Measurements from ENCODE around the gene FAAH. TPM values are rescaled to one million over a fixed set of nuclear protein-coding genes. Genes with fewer than 3 reads are reported as not detected.

Gene FAAH
- total and polyA plus RNA-seq, 10 of the 15 experiments (the other 5 are each of a cell fraction or from before 2014, with no cell fraction given): 0.07 to 2.5 (median 0.64) TPM; not detected in 1

DNA sequence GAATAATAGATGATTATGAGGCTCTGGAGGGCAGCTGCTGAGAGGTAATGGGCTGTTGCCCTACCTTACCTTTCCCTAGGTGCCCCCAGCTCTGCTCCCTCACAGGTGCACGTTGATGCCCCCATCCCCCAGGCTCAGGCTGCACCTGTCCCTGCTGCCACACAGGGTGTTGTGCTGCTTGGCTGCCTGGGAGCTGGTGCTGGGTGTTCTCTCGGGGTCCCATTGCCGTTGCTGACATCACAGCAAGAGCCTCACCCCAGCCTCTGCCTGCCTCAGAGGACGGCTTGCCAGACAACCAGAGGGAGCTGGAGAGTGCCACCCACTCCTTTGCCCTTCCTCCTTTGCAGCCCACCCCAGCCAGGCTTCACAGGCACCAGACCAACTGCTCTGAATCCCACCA, 64.1 kb downstream of the FAAH start:
- CTCF ChIA-PET: interaction anchor here (0.7 to 1.5 kb wide), 2 partner anchors 13 to 24 kb away, joined by 3 to 4 read pairs; no protein-coding TSS in a partner anchor
- H3K79me2 ChIP-seq (ENCODE audit: control insufficient read depth, insufficient read depth, low read length): no peaks in the 10 kb centered on the region
- in situ Hi-C loops (cut with MboI): no loop called here
- DNase-seq (ENCODE audit: low read depth, low spot score): no peak
- no TSS peak for BruUV-seq (replicated peaks)
- RAD21 ChIA-PET (ENCODE audit: unreplicated experiment): no interaction called here
- no peak overlapping the region for H3K9ac ChIP-seq (ENCODE audit: control insufficient read depth, insufficient read depth, low read length)
- no peaks in the 10 kb centered on the region for H3K36me3 ChIP-seq (ENCODE audit: control insufficient read depth in 2 of 2, insufficient read depth in 2 of 2, low read length in 1 of 2)
- H3K4me3 ChIP-seq: no peak overlapping the region
- no peak overlapping the region for H3K27ac ChIP-seq (ENCODE audit: control insufficient read depth, insufficient read depth)
- no peaks in the 10 kb centered on the region for H3K9me3 ChIP-seq (replicated peaks; ENCODE audit: control insufficient read depth, insufficient read depth, low read length)
- H3K4me2 ChIP-seq (ENCODE audit: control insufficient read depth, insufficient read depth): no peak overlapping the region
- POLR2A ChIA-PET: no interaction called here
- intact Hi-C loops (cut with micrococcal nuclease; ENCODE audit: unreplicated experiment): no loop called here
- no peak overlapping the region for H2AFZ ChIP-seq (ENCODE audit: control insufficient read depth, low read depth, low read length)
- SMC1A ChIA-PET (ENCODE audit: uncharacterized antibody, unreplicated experiment): no interaction called here
- ATAC-seq: no peak
- TF ChIP-seq NBN (IDR thresholded peaks at IDR 0.05): no peak
- no peak for TF ChIP-seq MYB (IDR thresholded peaks at IDR 0.05; ENCODE audit: borderline replicate concordance, low read depth, low read length)
- TF ChIP-seq EGR1 (IDR thresholded peaks at IDR 0.05; ENCODE audit: borderline replicate concordance in 1 of 2, low read depth in 2 of 2, low read length in 2 of 2): no peak
- TF ChIP-seq RBBP5 (conservative IDR thresholded peaks at IDR 0.05): no peak
- no peak for TF ChIP-seq CHD2 (IDR thresholded peaks at IDR 0.05; ENCODE audit: borderline replicate concordance, low read depth, low read length)
- TF ChIP-seq, protein P1, sequence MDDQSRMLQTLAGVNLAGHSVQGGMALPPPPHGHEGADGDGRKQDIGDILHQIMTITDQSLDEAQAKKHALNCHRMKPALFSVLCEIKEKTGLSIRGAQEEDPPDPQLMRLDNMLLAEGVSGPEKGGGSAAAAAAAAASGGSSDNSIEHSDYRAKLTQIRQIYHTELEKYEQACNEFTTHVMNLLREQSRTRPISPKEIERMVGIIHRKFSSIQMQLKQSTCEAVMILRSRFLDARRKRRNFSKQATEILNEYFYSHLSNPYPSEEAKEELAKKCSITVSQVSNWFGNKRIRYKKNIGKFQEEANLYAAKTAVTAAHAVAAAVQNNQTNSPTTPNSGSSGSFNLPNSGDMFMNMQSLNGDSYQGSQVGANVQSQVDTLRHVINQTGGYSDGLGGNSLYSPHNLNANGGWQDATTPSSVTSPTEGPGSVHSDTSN (IDR thresholded peaks at IDR 0.05; ENCODE audit: insufficient replicate concordance, low read depth, low read length): no peak
- no peak for TF ChIP-seq BMI1 (IDR thresholded peaks at IDR 0.05; ENCODE audit: borderline replicate concordance)
- no peak for TF ChIP-seq ZNF384 (IDR thresholded peaks at IDR 0.05; ENCODE audit: borderline replicate concordance, low read depth, low read length)
- no peak for FAIRE-seq
- H4K20me1 ChIP-seq (ENCODE audit: control insufficient read depth, insufficient read depth): no peaks in the 10 kb centered on the region
- H3K27me3 ChIP-seq (replicated peaks in 1 of 2; ENCODE audit: control insufficient read depth in 2 of 2, insufficient read depth in 2 of 2, low read length in 1 of 2): peaks cover 0 to 1% of the 10 kb centered on the region in 2 experiments; a peak in 2 of 4 replicates
- no peaks in the 10 kb centered on the region for H3K4me1 ChIP-seq (ENCODE audit: control insufficient read depth, insufficient read depth, low read length)
- 0% methylated on average over 4 of the region's 4 CpGs for WGBS (ENCODE audit: insufficient coverage, insufficient replicate concordance, low lambda C conversion rate, missing lambda C conversion rate)
